GM10248 (cell line): ENCODE data around the gene RXYLT1.

ENCODE experiments used
- CTCF ChIA-PET: fragments of 300-600 bp; sonication (Branson Sonifier 250); formaldehyde crosslinking; extraction: SDS; loops from one replicate; lab custom pipeline; 2021; ENCODE audit warnings: antibody characterized with exemption; lab: Yijun Ruan, JAX
- POLR2A ChIA-PET: fragments of 350-650 bp; sonication (Branson Sonifier 250); formaldehyde crosslinking; extraction: SDS; loops from one replicate; lab custom pipeline; 2020; ENCODE audit warnings: antibody characterized with exemption; lab: Yijun Ruan, JAX
- DNase-seq: peaks from one replicate; pipeline ENCODE4 v3.0.0; 2012; ENCODE audit errors: extremely low spot score
- TF ChIP-seq, protein P1 (sequence below): IDR thresholded peaks from 2 replicates; pipeline ENCODE4 v1.5.1; 2012; ENCODE audit warnings: mild to moderate bottlenecking, low read depth; ENCODE audit errors: extremely low read depth, missing control alignments, control extremely low read depth

The RXYLT1 gene

DNA sequence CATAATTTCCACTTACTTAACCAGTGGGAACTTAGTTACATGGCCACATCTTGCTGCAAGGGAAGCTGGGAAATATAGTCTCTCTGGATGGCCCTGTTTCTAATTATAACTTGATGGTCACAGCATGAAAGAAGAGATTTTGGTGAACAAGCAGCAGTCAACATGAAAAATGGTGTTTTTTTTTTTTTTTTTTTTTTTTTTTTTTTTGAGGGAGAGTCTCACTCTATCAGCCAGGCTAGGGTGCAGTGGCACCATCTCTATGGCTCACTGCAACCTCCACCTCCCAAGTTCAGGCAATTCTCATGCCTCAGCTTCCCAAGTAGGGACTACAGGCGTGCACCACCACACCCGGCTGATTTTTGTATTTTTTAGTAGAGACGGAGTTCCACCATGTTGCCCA, 75.6 kb downstream of the RXYLT1 start:
- POLR2A ChIA-PET = no interaction called here
- TF ChIP-seq, protein P1, sequence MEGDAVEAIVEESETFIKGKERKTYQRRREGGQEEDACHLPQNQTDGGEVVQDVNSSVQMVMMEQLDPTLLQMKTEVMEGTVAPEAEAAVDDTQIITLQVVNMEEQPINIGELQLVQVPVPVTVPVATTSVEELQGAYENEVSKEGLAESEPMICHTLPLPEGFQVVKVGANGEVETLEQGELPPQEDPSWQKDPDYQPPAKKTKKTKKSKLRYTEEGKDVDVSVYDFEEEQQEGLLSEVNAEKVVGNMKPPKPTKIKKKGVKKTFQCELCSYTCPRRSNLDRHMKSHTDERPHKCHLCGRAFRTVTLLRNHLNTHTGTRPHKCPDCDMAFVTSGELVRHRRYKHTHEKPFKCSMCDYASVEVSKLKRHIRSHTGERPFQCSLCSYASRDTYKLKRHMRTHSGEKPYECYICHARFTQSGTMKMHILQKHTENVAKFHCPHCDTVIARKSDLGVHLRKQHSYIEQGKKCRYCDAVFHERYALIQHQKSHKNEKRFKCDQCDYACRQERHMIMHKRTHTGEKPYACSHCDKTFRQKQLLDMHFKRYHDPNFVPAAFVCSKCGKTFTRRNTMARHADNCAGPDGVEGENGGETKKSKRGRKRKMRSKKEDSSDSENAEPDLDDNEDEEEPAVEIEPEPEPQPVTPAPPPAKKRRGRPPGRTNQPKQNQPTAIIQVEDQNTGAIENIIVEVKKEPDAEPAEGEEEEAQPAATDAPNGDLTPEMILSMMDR = no peak
- DNase-seq = no peak
- CTCF ChIA-PET = interaction anchor here (4.5 kb wide), 1 partner anchor 11 kb away, joined by 29 read pairs; the partner anchor contains the start of gene SRGAP1

DNA sequence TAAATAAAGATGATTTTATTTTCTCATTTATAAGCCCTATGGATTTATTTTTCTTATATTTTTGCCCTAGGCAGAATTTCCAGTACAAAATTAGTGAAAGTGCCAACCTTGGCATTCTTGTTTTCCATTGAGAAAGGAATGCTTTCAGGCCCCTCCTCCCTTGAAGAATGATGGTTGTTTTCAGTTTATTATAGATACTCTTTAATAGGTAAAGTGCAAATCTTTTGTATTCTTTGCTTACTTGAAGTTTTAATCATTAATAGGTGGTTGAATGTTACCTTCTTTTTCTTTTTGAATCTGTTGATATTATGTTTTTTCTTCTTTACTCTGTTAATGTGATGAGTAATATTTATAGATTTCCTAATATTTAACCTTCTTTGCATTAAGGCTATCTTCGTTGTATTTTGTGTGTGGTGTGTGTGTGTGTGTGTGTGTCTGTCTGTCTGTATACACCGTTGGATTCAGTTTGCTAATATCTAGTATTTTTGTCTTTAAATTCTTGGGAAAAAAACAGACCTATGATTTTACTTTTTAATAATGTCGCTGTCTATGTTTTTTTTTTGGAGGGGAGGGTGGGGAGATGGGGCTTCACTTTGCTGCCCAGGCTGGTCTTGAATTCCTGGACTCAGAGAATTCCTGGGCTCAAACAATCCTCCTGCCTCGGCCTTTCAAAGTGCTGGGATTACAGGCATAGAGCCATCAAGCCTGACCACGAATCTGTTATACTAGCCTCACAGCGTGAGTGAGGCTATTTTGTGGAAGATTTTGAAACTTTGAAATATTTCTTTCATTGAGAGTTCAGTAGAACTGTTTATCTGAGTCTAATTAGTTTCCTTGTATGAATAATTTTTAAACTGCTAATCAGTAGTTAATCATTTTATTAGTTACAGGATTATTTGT, 78.3 kb downstream of the RXYLT1 start:
- TF ChIP-seq, protein P1 = no peak
- ChIA-PET POLR2A (no interaction called here), CTCF (interaction anchor here (1.4 kb wide), 1 partner anchor 11 kb away, joined by 3 read pairs; no protein-coding TSS in a partner anchor)
- no peak for DNase-seq
